HG02798 (cell line): Measurements from ENCODE around the gene HTRA3.

Experiments used
- ATAC-seq: cut with Tn5 transposase; IDR thresholded peaks from one replicate; pipeline ENCODE4 v1.9.1; 2021; ENCODE audit warnings: mild to moderate bottlenecking; ENCODE audit not compliant: unreplicated experiment, poor library complexity

HTRA3 gene

GRCh38 chr4:8269535-8270417, at the start of gene HTRA3:
Gene HTRA3 (plus strand): TSS chr4:8269754. CDS start chr4:8269969, 215 bp downstream.
- ATAC-seq, result no peak

GRCh38 chr4:8220661-8221450, 48.7 kb upstream of the HTRA3 start:
- ATAC-seq, result no peak

GRCh38 chr4:8221476-8221875, 48.1 kb upstream of the HTRA3 start:
- no peak for ATAC-seq

- no peak for ATAC-seq
Observed at GRCh38 chr4:8221985-8222384, 47.6 kb upstream of the HTRA3 start.

- ATAC-seq, result no peak
Observed at GRCh38 chr4:8222609-8223388, 46.8 kb upstream of the HTRA3 start.

- no peak for ATAC-seq
Observed at GRCh38 chr4:8224267-8224974, 45.1 kb upstream of the HTRA3 start.

GRCh38 chr4:8224975-8225625, 44.5 kb upstream of the HTRA3 start:
- no peak for ATAC-seq

- no peak for ATAC-seq
Observed at GRCh38 chr4:8225706-8226443, 43.7 kb upstream of the HTRA3 start.

- no peak for ATAC-seq
Observed at GRCh38 chr4:8227201-8227770, 42.3 kb upstream of the HTRA3 start.

- ATAC-seq, result no peak
Observed at GRCh38 chr4:8227771-8228318, 41.7 kb upstream of the HTRA3 start.

- peak; percentile 77 for ATAC-seq
Observed at GRCh38 chr4:8228319-8229250, 41.0 kb upstream of the HTRA3 start.

- ATAC-seq, result no peak
Observed at GRCh38 chr4:8229331-8229975, 40.1 kb upstream of the HTRA3 start.

- ATAC-seq, result no peak
Observed at GRCh38 chr4:8230033-8230432, 39.5 kb upstream of the HTRA3 start.

- ATAC-seq, result no peak
Observed at GRCh38 chr4:8230891-8231290, 38.7 kb upstream of the HTRA3 start.

- ATAC-seq, result no peak
Observed at GRCh38 chr4:8231551-8232049, 38.0 kb upstream of the HTRA3 start.

GRCh38 chr4:8232748-8233147, 36.8 kb upstream of the HTRA3 start:
- no peak for ATAC-seq
